NCI-H2227 (cell line): ENCODE data around the gene ACAD11.

Source experiments
- DNase-seq: peaks from one replicate; lab custom pipeline; 2025; ENCODE audit not compliant: unreplicated experiment; lab: John Stamatoyannopoulos, UW

Gene ACAD11

GRCh38 chr3:132513057-132513456 lies 146.6 kb downstream of the ACAD11 start:
- DNase-seq: no peak

GRCh38 chr3:132509506-132509905 lies 150.1 kb downstream of the ACAD11 start:
- no peak for DNase-seq

GRCh38 chr3:132509096-132509495 lies 150.5 kb downstream of the ACAD11 start:
- no peak for DNase-seq
